HFF-Myc (cell line): ENCODE results near the gene TMEM225B.
"Not testable (repeated sequence)": the region's sequence is repeated elsewhere in the genome, so short reads cannot be mapped to it uniquely, and the experiment has no call there.

Experiments used
- DNase-seq: peaks from one replicate; pipeline ENCODE4 v3.0.0-alpha.2; 2011; ENCODE audit warnings: low read depth; ENCODE audit errors: extremely low read depth
- H3K4me3 ChIP-seq: replicated peaks from 2 replicates; pipeline ENCODE4 v1.5.1; 2011; ENCODE audit warnings: low read depth, mild to moderate bottlenecking, control low read depth, low read length
- TF ChIP-seq, protein P1 (sequence below): IDR thresholded peaks from 2 replicates; pipeline ENCODE4 v1.5.1; 2012; ENCODE audit warnings: mild to moderate bottlenecking, low read depth, low read length, control low read depth; ENCODE audit errors: missing control alignments

TMEM225B gene

DNA sequence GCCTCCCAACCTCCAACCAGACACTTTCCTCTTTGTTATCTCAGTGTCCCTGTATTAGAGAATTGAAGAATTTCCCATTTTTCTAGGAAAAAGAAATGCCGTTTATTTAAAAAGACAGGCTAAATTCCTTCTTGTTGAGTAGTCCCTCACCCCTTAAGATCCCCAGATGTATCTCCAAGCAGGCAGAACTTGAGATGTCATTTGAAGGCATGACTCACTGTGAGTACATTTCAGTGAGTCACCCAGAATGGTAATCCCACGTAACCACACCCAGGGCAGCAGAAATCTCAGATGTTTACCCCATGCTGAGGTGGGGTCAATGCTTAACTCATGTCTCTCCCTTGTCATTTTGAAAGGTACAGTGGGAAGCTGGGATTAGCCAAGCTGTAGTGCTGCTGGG lies 35.2 kb upstream of the TMEM225B start:
- H3K4me3 ChIP-seq, result 0 out of 2 replicates have a peak overlapping the region, but pooled peaks have one; percentile 12
- DNase-seq, result peak; percentile 98

DNA sequence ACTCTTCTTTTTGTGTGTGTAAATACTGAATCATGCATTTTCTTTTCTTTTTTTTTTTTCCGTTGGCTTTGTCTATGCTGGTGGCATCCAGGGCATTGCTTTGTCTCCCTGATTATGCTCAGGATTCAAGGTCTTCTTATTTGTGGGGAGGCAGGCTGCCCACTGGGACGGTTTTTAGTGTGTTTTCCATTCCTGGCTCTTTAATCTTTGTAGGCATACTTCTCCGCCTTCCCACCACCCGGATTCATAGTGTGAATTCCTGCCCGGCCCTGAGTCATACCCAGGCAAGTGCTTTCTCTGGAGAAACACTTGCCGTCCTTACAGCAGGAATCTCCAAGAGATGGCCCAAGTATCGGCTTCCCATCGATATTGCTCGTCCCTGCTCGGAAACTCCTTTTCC lies 34.4 kb upstream of the TMEM225B start:
- TF ChIP-seq, protein P1, sequence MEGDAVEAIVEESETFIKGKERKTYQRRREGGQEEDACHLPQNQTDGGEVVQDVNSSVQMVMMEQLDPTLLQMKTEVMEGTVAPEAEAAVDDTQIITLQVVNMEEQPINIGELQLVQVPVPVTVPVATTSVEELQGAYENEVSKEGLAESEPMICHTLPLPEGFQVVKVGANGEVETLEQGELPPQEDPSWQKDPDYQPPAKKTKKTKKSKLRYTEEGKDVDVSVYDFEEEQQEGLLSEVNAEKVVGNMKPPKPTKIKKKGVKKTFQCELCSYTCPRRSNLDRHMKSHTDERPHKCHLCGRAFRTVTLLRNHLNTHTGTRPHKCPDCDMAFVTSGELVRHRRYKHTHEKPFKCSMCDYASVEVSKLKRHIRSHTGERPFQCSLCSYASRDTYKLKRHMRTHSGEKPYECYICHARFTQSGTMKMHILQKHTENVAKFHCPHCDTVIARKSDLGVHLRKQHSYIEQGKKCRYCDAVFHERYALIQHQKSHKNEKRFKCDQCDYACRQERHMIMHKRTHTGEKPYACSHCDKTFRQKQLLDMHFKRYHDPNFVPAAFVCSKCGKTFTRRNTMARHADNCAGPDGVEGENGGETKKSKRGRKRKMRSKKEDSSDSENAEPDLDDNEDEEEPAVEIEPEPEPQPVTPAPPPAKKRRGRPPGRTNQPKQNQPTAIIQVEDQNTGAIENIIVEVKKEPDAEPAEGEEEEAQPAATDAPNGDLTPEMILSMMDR, result no peak
- no peak overlapping the region for H3K4me3 ChIP-seq
- DNase-seq, result no peak

More for the DNA sequence above, 35.2 kb upstream of the TMEM225B start:
- TF ChIP-seq, protein P1, result no peak

DNA sequence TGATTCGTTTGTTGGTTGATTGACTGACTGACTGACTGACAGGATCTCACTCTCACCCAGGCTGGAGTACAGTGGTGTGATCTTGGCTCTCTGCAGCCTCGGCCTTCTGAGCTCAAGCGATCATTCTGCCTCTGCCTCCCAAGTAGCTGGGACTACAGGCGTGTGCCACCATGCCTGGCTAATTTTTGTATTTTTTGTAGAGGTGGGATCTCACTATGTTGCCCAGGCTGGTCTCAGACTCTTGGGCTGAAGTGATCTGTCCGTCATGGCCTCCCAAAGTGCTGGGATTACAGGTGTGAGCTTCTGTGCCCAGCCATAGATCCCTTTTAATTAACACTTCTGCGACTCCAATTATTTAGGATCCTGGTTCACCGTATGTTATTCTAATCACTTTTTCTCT lies 29.3 kb upstream of the TMEM225B start:
- H3K4me3 ChIP-seq, DNase-seq: not testable (repeated sequence)

DNA sequence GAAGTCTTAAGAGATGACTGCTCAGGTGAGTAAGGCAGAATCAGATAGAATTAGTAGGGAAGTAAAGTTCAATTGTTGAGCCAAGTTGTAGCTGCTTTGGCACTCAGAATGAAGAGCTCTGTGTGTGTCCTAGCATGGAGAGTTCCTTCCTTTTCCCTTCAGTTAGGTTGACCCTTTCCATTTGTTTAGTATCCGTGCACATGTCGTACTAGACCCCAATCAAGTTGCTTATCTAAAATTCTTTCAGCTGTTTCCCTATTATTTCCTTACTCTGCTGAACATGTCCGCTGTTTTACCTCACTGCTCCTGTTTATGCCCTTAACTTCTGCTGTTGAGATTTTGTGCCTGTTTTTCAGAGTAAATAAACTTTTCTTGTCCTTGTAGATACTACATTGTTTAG lies 26.3 kb upstream of the TMEM225B start:
- no peak for DNase-seq
- H3K4me3 ChIP-seq, result no peak overlapping the region
- TF ChIP-seq, protein P1, result no peak

DNA sequence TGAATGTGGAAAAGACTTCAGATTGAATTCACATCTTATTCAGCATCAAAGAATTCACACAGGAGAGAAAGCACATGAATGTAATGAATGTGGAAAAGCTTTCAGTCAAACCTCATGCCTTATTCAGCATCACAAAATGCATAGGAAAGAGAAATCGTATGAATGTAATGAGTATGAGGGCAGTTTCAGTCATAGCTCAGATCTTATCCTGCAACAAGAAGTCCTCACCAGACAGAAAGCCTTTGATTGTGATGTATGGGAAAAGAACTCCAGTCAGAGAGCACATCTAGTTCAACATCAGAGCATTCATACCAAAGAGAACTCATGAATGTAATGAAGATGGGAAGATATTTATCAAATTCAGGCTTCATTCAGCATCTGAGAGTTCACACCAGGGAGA lies 24.8 kb upstream of the TMEM225B start:
- TF ChIP-seq, protein P1, result no peak
- no peak overlapping the region for H3K4me3 ChIP-seq
- DNase-seq, result no peak

DNA sequence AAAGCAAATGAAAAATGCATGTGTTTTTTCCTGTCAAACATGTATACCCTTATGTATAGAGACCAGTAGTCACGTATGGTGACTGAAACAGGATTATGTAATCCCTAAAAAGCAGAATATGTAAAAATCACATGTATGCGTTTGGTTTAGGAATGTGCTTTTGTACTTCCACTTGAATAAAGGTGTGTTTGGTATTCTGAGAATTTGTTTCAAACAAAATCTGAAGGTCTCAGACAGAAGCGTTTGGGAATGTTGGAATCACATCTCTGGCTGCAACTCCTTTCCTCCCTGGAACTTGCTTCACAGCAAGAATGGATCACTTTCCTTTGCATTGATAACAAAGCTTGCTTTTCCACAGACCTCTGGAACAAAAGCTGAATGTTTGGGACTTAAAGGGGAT lies 21.8 kb upstream of the TMEM225B start:
- TF ChIP-seq, protein P1, result no peak
- no peak for DNase-seq
- H3K4me3 ChIP-seq, result no peak overlapping the region

DNA sequence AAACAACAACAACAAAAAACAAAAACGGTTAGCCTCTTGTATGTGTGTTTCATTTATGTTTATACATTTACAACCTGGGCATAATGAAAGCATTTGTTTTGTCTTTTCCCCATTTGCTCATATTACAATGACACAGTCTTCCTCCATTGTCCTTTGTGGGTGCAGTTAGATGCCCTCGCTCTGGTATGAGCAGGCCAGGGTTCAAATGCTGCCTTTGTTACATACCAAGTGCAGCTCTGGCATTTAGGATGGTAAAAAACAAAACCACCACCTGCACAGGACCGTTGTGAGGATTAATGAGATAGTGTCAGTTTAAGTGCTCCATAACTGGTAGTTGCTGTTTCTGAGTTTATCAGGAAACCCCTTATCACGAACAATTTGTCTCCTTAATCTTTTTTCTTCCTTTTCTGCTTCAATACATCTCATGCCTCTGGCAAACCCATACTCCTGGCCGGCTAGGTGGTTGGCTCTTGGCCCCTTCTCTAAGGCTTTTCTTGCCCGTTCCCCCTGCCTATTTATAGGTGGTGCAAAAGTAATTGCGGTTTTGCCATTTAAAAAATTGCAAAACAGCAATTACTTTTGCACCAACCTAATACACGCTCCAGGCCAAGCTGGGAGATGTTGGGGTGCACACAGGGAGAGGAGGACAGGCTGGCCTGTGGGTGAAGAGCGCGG lies 18.6 kb upstream of the TMEM225B start:
- no peak for DNase-seq
- TF ChIP-seq, protein P1, result no peak

More for the DNA sequence above, 18.6 kb upstream of the TMEM225B start:
- H3K4me3 ChIP-seq, result peak overlapping the region; percentile 44
